GM23338 (cell line): Measurements from ENCODE around the gene PDX1.
A peak's percentile ranks its signal among the peaks of the same experiment; 100 is the strongest.

ENCODE experiments used
- CREB1 ChIP-seq: fragments of 250-450 bp; sonication (Bioruptor Pico); IDR thresholded peaks from 2 replicates; pipeline ENCODE4 v1.5.0; 2020; ENCODE audit warnings: low read depth, mild to moderate bottlenecking, moderate library complexity
- EZH2 ChIP-seq: fragments of 200-600 bp; sonication (generic); IDR thresholded peaks from one replicate; pipeline ENCODE4 v1.8.0; 2017; ENCODE audit warnings: antibody characterized with exemption, mild to moderate bottlenecking, low read depth; ENCODE audit not compliant: unreplicated experiment
- EZH2phosphoT487 ChIP-seq: fragments of 200-600 bp; sonication (generic); IDR thresholded peaks from one replicate; pipeline ENCODE4 v1.8.1; 2018; ENCODE audit warnings: antibody characterized with exemption; ENCODE audit not compliant: unreplicated experiment
- JUNB ChIP-seq: IDR thresholded peaks from one replicate; pipeline ENCODE4 v1.6.1; 2016; ENCODE audit warnings: antibody characterized with exemption; ENCODE audit not compliant: unreplicated experiment
- NANOG ChIP-seq: IDR thresholded peaks from 2 replicates; pipeline ENCODE4 v1.6.1; 2016; ENCODE audit warnings: antibody characterized with exemption, borderline replicate concordance
- POLR2AphosphoS5 ChIP-seq: IDR thresholded peaks from 2 replicates; pipeline ENCODE4 v1.6.1; 2016; ENCODE audit warnings: antibody characterized with exemption, low read depth
- STAT1 ChIP-seq: IDR thresholded peaks from one replicate; pipeline ENCODE4 v1.6.1; 2016; ENCODE audit warnings: antibody characterized with exemption; ENCODE audit not compliant: unreplicated experiment
- ZNF114 ChIP-seq: fragments of 250-450 bp; sonication (Bioruptor Pico); IDR thresholded peaks from 2 replicates; pipeline ENCODE4 v1.5.0; 2020; ENCODE audit warnings: mild to moderate bottlenecking, moderate library complexity
- ZNF331 ChIP-seq: fragments of 250-450 bp; sonication (Bioruptor Pico); IDR thresholded peaks from 2 replicates; pipeline ENCODE4 v1.5.0; 2020; ENCODE audit warnings: low read depth, mild to moderate bottlenecking, moderate library complexity
- TF ChIP-seq, protein P1 (sequence below): IDR thresholded peaks from one replicate; pipeline ENCODE4 v1.6.1; 2018; ENCODE audit warnings: antibody characterized with exemption; ENCODE audit not compliant: unreplicated experiment
- TF ChIP-seq, protein P2 (sequence below), 2 experiments: fragments of 200-600 bp in 1 of 2; sonication (generic) in 1 of 2; conservative IDR thresholded peaks; 2 replicates each; pipeline versions ENCODE4 v1.5.1 to v1.6.1; 2016 to 2017; ENCODE audit warnings: antibody characterized with exemption in 2 of 2, low read depth in 2 of 2, mild to moderate bottlenecking in 2 of 2, moderate library complexity in 1 of 2
- TF ChIP-seq, protein P3 (sequence below): IDR thresholded peaks from 2 replicates; pipeline ENCODE4 v1.6.1; 2016; ENCODE audit warnings: antibody characterized with exemption
- TF ChIP-seq, protein P4 (sequence below): fragments of 250-450 bp; sonication (Bioruptor Pico); IDR thresholded peaks from 2 replicates; pipeline ENCODE4 v1.5.0; 2020; ENCODE audit warnings: mild to moderate bottlenecking, moderate library complexity

DNA sequence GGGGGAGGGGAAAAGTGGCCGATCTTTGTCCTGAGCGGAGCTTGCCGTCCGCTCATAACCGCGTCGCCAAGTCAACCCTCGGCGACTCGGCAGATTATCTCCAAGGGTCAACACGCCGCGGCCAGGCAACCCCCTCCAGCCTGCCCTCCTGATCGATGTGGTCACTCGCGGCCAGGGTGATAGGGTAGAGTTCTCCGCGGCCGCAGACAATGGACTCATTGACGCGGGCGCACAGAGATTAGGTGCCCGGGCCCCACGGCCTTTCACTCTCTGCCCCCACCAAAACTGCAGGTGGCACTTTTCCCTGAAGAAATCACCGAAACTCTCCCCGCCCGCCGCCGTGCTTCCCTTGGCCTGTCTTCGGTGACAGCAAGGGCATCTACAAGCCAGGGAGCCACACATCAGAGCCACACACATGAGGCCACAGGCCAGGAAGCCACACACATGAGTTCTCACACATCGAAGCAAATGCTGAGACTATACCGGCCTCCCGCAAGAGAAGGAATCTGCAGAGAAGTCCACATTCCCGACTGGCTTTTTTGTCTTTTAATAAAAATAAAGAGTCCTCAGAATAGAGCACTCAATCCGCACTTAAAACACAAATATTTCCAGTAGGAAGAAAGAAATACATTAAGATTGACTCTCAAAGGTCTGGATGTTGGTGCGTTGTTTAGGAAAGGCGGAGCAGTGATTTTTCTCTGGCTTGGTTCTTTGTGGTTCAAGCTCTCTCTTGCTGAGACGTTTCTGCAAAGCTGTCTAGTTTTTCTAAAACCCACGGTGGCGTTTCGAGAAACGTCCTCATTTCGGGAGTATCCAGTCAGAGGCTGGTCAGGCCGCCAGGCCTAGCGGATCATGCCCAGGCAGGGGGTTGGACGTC lies 1.5 kb upstream of the PDX1 start:
- TF ChIP-seq, protein P1, sequence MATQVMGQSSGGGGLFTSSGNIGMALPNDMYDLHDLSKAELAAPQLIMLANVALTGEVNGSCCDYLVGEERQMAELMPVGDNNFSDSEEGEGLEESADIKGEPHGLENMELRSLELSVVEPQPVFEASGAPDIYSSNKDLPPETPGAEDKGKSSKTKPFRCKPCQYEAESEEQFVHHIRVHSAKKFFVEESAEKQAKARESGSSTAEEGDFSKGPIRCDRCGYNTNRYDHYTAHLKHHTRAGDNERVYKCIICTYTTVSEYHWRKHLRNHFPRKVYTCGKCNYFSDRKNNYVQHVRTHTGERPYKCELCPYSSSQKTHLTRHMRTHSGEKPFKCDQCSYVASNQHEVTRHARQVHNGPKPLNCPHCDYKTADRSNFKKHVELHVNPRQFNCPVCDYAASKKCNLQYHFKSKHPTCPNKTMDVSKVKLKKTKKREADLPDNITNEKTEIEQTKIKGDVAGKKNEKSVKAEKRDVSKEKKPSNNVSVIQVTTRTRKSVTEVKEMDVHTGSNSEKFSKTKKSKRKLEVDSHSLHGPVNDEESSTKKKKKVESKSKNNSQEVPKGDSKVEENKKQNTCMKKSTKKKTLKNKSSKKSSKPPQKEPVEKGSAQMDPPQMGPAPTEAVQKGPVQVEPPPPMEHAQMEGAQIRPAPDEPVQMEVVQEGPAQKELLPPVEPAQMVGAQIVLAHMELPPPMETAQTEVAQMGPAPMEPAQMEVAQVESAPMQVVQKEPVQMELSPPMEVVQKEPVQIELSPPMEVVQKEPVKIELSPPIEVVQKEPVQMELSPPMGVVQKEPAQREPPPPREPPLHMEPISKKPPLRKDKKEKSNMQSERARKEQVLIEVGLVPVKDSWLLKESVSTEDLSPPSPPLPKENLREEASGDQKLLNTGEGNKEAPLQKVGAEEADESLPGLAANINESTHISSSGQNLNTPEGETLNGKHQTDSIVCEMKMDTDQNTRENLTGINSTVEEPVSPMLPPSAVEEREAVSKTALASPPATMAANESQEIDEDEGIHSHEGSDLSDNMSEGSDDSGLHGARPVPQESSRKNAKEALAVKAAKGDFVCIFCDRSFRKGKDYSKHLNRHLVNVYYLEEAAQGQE, result no peak
- TF ChIP-seq, protein P2, sequence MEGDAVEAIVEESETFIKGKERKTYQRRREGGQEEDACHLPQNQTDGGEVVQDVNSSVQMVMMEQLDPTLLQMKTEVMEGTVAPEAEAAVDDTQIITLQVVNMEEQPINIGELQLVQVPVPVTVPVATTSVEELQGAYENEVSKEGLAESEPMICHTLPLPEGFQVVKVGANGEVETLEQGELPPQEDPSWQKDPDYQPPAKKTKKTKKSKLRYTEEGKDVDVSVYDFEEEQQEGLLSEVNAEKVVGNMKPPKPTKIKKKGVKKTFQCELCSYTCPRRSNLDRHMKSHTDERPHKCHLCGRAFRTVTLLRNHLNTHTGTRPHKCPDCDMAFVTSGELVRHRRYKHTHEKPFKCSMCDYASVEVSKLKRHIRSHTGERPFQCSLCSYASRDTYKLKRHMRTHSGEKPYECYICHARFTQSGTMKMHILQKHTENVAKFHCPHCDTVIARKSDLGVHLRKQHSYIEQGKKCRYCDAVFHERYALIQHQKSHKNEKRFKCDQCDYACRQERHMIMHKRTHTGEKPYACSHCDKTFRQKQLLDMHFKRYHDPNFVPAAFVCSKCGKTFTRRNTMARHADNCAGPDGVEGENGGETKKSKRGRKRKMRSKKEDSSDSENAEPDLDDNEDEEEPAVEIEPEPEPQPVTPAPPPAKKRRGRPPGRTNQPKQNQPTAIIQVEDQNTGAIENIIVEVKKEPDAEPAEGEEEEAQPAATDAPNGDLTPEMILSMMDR (conservative IDR thresholded peaks at IDR 0.05; ENCODE audit: low read depth in 2 of 2), result no peak
- TF ChIP-seq CREB1 (CRISPR knock-in tag) (no peak), ZNF331 (CRISPR knock-in tag) (no peak), POLR2AphosphoS5 (no peak), EZH2 (peak; percentile 100), NANOG (no peak), EZH2phosphoT487 (peak; percentile 31), STAT1 (no peak), JUNB (no peak), ZNF114 (CRISPR knock-in tag) (no peak)
- TF ChIP-seq, protein P3, sequence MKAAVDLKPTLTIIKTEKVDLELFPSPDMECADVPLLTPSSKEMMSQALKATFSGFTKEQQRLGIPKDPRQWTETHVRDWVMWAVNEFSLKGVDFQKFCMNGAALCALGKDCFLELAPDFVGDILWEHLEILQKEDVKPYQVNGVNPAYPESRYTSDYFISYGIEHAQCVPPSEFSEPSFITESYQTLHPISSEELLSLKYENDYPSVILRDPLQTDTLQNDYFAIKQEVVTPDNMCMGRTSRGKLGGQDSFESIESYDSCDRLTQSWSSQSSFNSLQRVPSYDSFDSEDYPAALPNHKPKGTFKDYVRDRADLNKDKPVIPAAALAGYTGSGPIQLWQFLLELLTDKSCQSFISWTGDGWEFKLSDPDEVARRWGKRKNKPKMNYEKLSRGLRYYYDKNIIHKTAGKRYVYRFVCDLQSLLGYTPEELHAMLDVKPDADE, result no peak
- TF ChIP-seq, protein P4, sequence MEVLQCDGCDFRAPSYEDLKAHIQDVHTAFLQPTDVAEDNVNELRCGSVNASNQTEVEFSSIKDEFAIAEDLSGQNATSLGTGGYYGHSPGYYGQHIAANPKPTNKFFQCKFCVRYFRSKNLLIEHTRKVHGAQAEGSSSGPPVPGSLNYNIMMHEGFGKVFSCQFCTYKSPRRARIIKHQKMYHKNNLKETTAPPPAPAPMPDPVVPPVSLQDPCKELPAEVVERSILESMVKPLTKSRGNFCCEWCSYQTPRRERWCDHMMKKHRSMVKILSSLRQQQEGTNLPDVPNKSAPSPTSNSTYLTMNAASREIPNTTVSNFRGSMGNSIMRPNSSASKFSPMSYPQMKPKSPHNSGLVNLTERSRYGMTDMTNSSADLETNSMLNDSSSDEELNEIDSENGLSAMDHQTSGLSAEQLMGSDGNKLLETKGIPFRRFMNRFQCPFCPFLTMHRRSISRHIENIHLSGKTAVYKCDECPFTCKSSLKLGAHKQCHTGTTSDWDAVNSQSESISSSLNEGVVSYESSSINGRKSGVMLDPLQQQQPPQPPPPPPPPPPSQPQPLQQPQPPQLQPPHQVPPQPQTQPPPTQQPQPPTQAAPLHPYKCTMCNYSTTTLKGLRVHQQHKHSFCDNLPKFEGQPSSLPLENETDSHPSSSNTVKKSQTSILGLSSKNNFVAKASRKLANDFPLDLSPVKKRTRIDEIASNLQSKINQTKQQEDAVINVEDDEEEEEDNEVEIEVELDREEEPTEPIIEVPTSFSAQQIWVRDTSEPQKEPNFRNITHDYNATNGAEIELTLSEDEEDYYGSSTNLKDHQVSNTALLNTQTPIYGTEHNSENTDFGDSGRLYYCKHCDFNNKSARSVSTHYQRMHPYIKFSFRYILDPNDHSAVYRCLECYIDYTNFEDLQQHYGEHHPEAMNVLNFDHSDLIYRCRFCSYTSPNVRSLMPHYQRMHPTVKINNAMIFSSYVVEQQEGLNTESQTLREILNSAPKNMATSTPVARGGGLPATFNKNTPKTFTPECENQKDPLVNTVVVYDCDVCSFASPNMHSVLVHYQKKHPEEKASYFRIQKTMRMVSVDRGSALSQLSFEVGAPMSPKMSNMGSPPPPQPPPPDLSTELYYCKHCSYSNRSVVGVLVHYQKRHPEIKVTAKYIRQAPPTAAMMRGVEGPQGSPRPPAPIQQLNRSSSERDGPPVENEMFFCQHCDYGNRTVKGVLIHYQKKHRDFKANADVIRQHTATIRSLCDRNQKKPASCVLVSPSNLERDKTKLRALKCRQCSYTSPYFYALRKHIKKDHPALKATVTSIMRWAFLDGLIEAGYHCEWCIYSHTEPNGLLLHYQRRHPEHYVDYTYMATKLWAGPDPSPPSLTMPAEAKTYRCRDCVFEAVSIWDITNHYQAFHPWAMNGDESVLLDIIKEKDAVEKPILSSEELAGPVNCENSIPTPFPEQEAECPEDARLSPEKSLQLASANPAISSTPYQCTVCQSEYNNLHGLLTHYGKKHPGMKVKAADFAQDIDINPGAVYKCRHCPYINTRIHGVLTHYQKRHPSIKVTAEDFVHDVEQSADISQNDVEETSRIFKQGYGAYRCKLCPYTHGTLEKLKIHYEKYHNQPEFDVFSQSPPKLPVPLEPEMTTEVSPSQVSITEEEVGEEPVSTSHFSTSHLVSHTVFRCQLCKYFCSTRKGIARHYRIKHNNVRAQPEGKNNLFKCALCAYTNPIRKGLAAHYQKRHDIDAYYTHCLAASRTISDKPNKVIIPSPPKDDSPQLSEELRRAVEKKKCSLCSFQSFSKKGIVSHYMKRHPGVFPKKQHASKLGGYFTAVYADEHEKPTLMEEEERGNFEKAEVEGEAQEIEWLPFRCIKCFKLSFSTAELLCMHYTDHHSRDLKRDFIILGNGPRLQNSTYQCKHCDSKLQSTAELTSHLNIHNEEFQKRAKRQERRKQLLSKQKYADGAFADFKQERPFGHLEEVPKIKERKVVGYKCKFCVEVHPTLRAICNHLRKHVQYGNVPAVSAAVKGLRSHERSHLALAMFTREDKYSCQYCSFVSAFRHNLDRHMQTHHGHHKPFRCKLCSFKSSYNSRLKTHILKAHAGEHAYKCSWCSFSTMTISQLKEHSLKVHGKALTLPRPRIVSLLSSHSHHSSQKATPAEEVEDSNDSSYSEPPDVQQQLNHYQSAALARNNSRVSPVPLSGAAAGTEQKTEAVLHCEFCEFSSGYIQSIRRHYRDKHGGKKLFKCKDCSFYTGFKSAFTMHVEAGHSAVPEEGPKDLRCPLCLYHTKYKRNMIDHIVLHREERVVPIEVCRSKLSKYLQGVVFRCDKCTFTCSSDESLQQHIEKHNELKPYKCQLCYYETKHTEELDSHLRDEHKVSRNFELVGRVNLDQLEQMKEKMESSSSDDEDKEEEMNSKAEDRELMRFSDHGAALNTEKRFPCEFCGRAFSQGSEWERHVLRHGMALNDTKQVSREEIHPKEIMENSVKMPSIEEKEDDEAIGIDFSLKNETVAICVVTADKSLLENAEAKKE, result no peak
